ENCODE results near the gene ZNF516. TPM values are rescaled to one million over a fixed set of nuclear protein-coding genes. Genes with fewer than 3 reads are reported as not detected.

Gene ZNF516
- total and polyA plus RNA-seq, 2 of the 13 experiments (the other 11 are each of a cell fraction or from before 2014, with no cell fraction given), result 16.6 to 18.7 TPM

DNA sequence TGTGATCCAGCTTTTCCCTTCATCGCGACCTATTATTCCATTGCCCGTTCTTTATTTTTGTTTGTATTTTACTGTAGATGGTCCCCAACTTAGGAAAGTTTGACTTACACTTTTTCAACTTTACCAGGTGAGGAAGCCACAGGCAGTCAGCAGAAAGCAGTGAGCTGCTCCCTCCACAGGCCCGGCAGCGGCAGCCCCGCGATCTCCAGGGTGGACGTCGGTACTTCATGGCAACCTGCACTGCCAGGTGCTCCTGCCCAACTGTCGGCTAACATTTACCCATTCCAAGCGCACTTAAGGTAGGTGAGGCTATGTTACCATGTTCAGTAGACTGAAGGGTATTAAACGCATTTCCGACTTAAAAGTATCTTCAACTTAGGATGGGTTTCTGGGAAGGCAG, 12.8 kb downstream of the ZNF516 start:
- H4K20me1 ChIP-seq (ENCODE audit: insufficient read depth, low read length), result peaks cover 90% of the 10 kb centered on the region
- no peak overlapping the region for H3K27ac ChIP-seq (ENCODE audit: extremely low read length, insufficient read depth, low read length)
- FAIRE-seq (no peak), ATAC-seq (no peak), DNase-seq (ENCODE audit: low spot score) (no peak)
- peaks cover 5 to 7% of the 10 kb centered on the region in 2 experiments; a peak in 4 of 5 replicates for H3K36me3 ChIP-seq (replicated peaks in 1 of 2; ENCODE audit: control insufficient read depth in 1 of 2, insufficient read depth in 2 of 2, low read length in 2 of 2)
- intact Hi-C loops (cut with micrococcal nuclease; ENCODE audit: unreplicated experiment), result no loop called here
- no peaks in the 10 kb centered on the region for H3K9me3 ChIP-seq (ENCODE audit: low read length)
- H3K4me2 ChIP-seq (ENCODE audit: low read depth, low read length), result no peak overlapping the region
- no peak overlapping the region for H2AFZ ChIP-seq (ENCODE audit: low read length)
- no peak overlapping the region for H3K4me3 ChIP-seq (replicated peaks in 1 of 3; ENCODE audit: insufficient read depth in 1 of 3, low read depth in 2 of 3, low read length in 3 of 3)
- H3K27me3 ChIP-seq (ENCODE audit: control insufficient read depth in 1 of 2, insufficient read depth in 2 of 2, low read length in 2 of 2), result no peaks in the 10 kb centered on the region
- H3K4me1 ChIP-seq (ENCODE audit: insufficient read depth, low read length), result peaks cover 91% of the 10 kb centered on the region
- 96% methylated on average over 13 of the region's 13 CpGs for WGBS (ENCODE audit: low lambda C conversion rate)
- POLR2A ChIA-PET, result interaction anchor here (1.5 to 2.2 kb wide), 2 partner anchors 8 to 11 kb away, joined by 4 to 9 read pairs; no protein-coding TSS in a partner anchor
- H3K79me2 ChIP-seq (ENCODE audit: insufficient read depth, low read length), result peaks cover 98% of the 10 kb centered on the region
- CTCF ChIA-PET (ENCODE audit: low intra/inter-chr PET ratio, low total read pairs), result no interaction called here
- no peak overlapping the region for H3K9ac ChIP-seq (ENCODE audit: insufficient read depth, low read depth, low read length)
- no TSS peak for BruUV-seq (replicated peaks)
- in situ Hi-C loops (cut with HindIII; ENCODE audit: extremely low pct_ligation_motif_present, low pct_unique_long_range_greater_than_20kb), result no loop called here
- TF ChIP-seq ATF1 (CRISPR knock-in tag; IDR thresholded peaks at IDR 0.05), result no peak
- no peak for TF ChIP-seq ZNF850 (CRISPR knock-in tag; conservative IDR thresholded peaks at IDR 0.05)
- TF ChIP-seq SALL1 (CRISPR knock-in tag; IDR thresholded peaks at IDR 0.05), result no peak
- TF ChIP-seq CENPX (CRISPR knock-in tag; IDR thresholded peaks at IDR 0.05), result no peak
- no peak for TF ChIP-seq IKZF4 (CRISPR knock-in tag; IDR thresholded peaks at IDR 0.05; ENCODE audit: borderline replicate concordance, low read depth, not compliant biosample characterization)
- TF ChIP-seq, protein P1, sequence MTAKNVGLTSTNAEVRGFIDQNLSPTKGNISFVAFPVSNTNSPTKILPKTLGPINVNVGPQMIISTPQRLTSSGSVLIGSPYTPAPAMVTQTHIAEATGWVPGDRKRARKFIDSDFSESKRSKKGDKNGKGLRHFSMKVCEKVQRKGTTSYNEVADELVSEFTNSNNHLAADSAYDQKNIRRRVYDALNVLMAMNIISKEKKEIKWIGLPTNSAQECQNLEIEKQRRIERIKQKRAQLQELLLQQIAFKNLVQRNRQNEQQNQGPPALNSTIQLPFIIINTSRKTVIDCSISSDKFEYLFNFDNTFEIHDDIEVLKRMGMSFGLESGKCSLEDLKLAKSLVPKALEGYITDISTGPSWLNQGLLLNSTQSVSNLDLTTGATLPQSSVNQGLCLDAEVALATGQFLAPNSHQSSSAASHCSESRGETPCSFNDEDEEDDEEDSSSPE (CRISPR knock-in tag; IDR thresholded peaks at IDR 0.05), result no peak
- TF ChIP-seq PHF5A (CRISPR knock-in tag; IDR thresholded peaks at IDR 0.05; ENCODE audit: low read depth, unreplicated experiment), result no peak
- peak; percentile 69 for TF ChIP-seq RBM22 (optimal IDR thresholded peaks at IDR 0.05; ENCODE audit: low read length)
- no peak for TF ChIP-seq SP2 (CRISPR knock-in tag; IDR thresholded peaks at IDR 0.05)
- no peak for TF ChIP-seq FOXK2 (IDR thresholded peaks at IDR 0.05)
- TF ChIP-seq, protein P2, sequence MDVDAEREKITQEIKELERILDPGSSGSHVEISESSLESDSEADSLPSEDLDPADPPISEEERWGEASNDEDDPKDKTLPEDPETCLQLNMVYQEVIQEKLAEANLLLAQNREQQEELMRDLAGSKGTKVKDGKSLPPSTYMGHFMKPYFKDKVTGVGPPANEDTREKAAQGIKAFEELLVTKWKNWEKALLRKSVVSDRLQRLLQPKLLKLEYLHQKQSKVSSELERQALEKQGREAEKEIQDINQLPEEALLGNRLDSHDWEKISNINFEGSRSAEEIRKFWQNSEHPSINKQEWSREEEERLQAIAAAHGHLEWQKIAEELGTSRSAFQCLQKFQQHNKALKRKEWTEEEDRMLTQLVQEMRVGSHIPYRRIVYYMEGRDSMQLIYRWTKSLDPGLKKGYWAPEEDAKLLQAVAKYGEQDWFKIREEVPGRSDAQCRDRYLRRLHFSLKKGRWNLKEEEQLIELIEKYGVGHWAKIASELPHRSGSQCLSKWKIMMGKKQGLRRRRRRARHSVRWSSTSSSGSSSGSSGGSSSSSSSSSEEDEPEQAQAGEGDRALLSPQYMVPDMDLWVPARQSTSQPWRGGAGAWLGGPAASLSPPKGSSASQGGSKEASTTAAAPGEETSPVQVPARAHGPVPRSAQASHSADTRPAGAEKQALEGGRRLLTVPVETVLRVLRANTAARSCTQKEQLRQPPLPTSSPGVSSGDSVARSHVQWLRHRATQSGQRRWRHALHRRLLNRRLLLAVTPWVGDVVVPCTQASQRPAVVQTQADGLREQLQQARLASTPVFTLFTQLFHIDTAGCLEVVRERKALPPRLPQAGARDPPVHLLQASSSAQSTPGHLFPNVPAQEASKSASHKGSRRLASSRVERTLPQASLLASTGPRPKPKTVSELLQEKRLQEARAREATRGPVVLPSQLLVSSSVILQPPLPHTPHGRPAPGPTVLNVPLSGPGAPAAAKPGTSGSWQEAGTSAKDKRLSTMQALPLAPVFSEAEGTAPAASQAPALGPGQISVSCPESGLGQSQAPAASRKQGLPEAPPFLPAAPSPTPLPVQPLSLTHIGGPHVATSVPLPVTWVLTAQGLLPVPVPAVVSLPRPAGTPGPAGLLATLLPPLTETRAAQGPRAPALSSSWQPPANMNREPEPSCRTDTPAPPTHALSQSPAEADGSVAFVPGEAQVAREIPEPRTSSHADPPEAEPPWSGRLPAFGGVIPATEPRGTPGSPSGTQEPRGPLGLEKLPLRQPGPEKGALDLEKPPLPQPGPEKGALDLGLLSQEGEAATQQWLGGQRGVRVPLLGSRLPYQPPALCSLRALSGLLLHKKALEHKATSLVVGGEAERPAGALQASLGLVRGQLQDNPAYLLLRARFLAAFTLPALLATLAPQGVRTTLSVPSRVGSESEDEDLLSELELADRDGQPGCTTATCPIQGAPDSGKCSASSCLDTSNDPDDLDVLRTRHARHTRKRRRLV (CRISPR knock-in tag; IDR thresholded peaks at IDR 0.05), result no peak
- TF ChIP-seq, protein P3, sequence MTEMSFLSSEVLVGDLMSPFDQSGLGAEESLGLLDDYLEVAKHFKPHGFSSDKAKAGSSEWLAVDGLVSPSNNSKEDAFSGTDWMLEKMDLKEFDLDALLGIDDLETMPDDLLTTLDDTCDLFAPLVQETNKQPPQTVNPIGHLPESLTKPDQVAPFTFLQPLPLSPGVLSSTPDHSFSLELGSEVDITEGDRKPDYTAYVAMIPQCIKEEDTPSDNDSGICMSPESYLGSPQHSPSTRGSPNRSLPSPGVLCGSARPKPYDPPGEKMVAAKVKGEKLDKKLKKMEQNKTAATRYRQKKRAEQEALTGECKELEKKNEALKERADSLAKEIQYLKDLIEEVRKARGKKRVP (CRISPR knock-in tag; IDR thresholded peaks at IDR 0.05), result no peak
- TF ChIP-seq MTF1 (CRISPR knock-in tag; IDR thresholded peaks at IDR 0.05), result no peak
- TF ChIP-seq, protein P4, sequence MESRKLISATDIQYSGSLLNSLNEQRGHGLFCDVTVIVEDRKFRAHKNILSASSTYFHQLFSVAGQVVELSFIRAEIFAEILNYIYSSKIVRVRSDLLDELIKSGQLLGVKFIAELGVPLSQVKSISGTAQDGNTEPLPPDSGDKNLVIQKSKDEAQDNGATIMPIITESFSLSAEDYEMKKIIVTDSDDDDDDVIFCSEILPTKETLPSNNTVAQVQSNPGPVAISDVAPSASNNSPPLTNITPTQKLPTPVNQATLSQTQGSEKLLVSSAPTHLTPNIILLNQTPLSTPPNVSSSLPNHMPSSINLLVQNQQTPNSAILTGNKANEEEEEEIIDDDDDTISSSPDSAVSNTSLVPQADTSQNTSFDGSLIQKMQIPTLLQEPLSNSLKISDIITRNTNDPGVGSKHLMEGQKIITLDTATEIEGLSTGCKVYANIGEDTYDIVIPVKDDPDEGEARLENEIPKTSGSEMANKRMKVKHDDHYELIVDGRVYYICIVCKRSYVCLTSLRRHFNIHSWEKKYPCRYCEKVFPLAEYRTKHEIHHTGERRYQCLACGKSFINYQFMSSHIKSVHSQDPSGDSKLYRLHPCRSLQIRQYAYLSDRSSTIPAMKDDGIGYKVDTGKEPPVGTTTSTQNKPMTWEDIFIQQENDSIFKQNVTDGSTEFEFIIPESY (CRISPR knock-in tag; IDR thresholded peaks at IDR 0.05), result peak; percentile 75
- no peak for TF ChIP-seq TAF1 (CRISPR knock-in tag; IDR thresholded peaks at IDR 0.05)
